HG02973 (cell line): ENCODE measurements around the gene C1R.
"Not testable (repeated sequence)": the region's sequence is repeated elsewhere in the genome, so short reads cannot be mapped to it uniquely, and the experiment has no call there.

Experiments used
- ATAC-seq: cut with Tn5 transposase; IDR thresholded peaks from one replicate; pipeline ENCODE4 v1.9.1; 2021; ENCODE audit warnings: moderate library complexity; ENCODE audit not compliant: unreplicated experiment

C1R gene

DNA sequence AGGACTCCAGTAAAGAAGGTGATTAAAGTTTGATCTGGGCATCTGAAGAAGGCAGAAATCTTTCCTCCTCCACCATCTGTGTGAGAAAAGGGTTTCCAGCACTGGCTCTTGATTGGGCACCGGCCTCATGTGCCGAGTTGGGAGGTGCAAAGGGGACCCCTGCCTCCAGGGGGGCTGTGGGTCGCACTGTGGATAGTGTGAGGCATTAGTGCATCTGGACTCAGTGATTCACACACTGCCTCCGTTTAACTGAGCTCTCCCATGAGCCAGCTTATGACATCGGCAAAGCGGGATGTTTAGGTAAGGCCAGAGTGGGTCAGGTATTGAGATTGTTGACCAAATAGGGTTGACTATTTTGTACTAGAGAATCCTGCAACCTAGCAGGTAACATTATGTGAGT lies 22.9 kb downstream of the C1R start:
- no peak for ATAC-seq

DNA sequence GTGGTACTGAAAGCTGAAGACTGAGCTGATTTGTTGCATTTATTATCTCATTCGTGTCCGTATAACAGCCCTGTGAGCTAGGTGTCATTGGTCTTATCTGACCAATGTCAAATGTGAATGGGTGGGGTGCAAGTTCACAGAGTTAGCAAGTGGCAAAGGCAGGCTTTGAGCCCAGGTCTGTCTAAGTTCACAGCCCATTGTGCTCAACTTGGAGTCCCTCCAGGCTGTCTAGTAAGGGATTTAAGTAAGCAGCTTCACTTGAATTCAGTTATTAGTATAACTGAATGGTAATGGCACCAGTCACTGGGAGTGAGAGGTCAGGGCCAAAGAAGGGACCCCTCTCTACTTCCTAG lies 23.3 kb downstream of the C1R start:
- ATAC-seq: no peak

DNA sequence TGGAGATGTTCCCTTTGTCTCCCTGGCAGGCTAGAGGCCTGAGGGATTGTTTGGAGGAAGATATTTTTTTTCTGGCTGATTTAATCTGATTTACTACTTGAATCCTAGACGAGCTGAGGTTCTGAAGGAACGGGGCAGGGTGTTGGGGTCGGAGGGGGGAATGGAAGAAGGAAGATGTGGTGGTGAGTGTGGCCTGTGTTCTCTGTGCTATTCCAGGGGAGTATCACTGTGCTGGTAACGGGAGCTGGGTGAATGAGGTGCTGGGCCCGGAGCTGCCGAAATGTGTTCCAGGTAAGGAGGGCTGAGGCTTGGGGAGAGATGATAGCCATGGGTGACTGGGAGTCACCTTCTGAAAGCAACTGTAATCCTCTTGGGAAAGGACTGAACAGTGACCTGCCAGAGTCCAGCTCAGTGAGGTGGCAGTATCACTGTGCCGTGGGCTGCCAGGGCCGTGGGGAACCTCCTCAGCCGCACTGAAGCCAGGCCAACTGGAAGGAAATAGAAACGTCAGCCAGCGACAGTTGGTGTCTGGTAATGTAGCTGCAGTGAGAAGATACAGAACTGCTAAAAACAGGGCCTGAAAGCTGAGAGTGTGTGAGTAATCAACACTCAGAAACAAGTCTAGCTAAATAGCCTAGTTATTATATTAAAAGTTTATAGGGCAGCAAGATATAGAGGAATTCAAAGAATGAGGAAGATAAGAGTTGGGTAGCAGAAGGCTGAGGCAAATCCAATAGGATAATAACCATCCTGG lies 23.8 kb downstream of the C1R start:
- no peak for ATAC-seq

DNA sequence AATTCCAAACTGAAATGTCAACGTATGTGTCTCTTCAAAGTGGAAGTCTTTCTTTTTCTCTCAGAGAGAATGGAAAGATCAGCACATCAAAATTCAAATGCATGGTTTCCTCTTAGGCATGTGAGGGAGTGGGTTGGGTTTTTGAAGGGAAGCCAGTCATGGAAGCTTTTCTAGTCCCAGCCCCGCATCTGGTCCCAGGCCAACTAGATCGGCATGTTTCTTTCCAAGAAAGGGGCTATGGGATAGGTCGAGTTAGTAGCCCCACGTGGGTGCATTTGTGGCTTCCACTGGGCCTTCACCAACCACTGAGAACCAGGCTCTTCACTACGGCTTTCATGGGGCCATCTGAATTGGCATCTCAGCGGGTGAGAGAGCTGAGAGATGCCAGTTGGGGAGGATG lies 25.1 kb downstream of the C1R start:
- ATAC-seq: no peak

DNA sequence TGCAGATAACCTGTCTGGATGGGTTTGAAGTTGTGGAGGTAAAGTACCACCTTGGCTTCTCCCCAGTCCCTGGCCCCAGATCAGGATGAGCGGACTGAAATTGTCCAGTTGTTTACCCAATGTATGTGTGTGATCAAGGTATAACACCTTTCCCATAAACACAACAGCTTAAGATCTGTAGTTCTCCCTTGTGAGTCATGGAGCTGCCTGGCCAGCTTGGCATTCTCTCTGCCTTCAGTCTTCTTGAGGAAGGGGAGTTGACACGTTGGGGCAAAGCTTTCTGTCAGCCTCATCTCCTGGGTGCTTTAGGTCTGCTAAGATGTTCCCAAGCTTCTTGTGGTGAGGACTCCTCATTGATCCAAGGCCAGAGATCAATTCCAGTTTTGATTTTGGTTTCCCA lies 25.6 kb downstream of the C1R start:
- no peak for ATAC-seq

DNA sequence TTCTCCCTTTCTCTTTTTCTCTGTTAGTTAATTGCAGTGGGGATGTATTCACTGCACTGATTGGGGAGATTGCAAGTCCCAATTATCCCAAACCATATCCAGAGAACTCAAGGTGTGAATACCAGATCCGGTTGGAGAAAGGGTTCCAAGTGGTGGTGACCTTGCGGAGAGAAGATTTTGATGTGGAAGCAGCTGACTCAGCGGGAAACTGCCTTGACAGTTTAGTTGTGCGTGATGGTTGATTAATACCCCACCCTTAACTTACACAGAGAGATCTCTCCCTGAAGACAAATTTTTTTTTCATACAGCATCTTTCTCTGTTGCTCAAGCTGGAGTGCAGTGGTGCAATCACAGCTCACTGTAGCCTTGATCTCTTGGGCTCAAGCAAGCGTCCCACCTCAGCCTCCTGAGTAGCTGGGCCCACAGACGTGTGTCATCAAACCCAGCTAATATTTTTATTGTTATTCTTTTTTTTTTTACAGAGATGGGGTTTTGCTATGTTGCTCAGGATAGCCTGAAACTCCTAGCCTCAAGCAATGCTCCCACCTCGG lies 27.1 kb downstream of the C1R start:
- ATAC-seq: no peak

DNA sequence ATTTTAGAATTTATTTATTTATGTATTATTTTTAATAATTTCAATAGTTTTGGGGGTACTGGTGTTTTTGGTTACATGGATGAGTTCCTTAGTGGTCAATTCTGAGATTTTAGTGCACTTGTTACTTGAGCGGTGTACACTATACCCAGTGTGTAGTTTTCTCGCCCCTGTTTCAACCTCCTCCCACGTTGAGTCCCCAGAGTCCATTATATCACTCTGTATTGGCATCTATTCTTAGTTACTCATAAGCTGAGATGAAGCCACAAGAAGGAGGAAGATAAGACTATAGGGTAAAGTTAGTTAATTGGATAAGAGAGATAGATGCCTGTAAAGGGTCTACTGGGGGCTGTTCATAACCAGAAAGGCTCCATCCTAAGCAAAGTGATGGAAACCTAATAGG lies 27.7 kb downstream of the C1R start:
- ATAC-seq: no peak

DNA sequence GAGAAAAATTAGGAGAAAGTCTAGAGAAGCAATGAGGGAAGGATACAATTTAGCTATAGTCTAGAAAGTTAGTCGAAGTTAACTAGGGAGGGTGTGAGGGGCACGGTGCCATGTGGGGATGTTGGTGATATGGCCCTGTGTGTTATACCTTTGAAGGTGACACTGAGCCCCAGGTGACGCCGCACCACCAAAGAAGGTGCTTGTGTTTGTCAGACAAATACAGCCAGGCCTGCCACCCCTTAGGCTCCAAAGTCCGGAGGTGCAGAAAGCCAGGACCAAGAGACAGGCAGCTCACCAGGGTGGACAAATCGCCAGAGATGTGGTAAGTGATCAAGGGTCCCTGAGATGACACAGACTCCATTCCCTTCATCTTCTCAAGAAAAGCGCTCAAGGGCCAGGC lies 30.6 kb downstream of the C1R start:
- ATAC-seq: no peak

DNA sequence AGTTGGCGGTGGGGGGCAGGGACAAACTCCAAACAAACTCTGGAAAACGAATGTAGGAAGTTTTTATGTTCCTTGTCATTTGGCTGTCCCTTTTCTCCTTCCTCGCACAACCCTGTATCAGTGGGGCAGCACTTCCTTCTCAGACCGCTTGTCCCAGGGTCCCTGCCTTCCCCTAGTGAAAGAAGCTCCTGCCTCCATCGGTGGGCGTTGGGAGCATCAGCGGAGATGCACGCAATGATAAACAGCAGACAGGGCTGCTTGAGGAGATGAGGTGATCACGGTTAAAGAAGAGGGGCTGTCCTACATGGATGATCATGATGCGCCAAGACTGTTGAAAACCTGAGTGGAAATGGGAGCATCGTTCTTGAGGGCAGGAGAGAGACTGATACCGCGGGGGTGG lies 31.1 kb downstream of the C1R start:
- ATAC-seq: no peak

DNA sequence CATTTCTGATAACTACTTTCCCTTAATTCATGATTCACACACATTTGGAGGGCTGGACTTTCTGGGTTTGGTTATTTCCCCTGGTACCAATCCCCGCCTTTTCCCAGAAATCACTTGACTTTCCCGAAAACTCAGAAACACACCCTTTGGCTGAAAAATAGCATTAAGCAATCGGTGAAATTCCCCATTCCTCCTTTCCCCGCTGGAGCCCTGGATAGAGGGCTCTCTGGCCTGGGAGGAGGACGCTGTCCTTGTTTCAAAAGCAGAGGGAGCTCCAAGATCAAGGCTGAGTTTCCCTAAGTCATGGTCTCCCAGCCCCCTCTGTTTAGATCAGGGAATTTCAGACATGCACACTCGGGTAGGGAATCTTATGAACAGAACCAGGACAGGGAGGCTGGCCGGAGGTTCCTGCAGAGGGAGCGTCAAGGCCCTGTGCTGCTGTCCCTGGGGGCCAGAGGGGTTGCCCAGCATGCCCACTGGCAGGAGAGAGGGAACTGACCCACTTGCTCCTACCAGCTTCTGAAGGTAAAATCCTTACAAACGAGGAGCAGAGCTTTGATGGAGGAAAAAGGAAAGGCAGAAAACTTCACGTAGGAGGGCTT lies 31.8 kb downstream of the C1R start, which contains the start of gene C1S:
Gene C1S, plus strand, starts transcription at position 366 of the 602 bp plus-strand sequence. CDS start 1,195 bp downstream, outside the sequence.
- no peak for ATAC-seq

DNA sequence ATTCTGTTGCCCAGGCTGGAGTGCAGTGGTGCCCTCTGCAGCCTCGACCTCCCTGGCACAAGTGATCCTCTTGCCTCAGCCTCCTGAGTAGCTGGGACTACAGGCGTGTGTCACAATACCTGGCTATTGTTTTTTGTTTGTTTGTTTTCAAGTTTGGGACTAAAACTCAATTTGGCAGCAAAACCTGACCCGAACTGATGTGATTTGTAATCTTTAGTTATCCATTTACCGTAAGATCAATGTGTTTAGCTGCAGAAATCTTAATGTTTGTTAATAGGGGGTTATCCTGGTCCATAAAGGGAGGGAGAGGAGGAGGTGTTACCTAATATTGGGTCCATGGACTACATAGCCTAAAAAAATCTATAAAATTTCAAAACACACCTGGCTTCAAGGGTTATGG lies 32.5 kb downstream of the C1R start:
- no peak for ATAC-seq

DNA sequence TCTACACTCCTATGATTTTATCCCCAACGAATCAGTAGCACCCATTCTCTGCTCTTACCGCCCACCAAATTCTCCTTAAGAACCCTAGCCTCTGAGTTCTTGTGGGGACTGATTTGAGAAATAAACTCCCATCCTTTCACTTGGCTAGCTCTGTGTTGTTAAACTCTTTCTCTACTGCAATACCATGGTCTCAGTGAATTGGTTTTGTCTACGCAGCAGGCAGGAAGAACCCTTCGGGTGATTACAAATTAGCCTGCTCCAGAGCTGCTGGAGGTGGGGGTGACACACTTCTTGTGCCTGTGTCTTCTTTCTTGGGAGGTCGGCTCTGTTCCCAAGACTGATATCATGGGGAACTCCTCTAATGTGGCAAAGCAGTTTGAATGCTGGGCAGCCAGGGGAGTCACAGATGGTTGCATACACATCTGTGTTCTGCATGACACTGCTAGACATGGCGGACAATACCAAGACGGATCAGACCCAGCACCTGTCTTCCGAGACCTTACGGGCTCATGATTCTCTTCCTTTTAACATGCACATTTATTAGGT lies 33.3 kb downstream of the C1R start:
- ATAC-seq: no peak

DNA sequence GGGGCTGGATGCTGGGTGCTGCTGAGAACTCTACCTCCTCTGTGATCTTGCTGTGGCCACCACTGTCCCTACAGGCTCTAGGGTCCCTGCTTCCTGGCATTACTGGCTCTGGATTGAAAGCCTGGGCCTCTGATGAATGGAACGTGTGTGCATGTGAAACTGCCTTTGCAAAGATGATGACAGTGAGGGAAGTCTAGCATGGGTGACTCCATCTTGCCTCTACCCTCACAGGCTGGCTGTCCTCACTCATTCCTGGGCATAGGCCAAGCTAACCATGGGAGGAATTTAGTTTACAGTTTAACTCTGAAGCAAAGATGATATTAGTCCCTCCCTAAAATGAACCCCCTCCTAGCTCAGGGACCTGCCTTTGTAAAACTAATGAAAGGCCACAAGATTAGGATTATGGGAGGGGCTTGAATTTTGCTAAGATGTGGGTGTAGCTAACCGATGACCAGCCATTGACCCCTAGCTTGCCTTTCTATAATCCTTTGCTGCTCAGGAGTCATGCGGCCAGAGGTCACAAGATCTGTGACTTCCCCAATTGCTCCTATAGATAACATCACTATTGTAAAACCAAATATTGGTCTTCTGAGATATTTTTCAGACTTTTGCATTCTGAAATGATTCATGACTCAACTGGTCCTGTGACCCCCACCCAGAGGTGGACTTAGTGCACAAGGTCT lies 33.9 kb downstream of the C1R start:
- ATAC-seq: no peak

DNA sequence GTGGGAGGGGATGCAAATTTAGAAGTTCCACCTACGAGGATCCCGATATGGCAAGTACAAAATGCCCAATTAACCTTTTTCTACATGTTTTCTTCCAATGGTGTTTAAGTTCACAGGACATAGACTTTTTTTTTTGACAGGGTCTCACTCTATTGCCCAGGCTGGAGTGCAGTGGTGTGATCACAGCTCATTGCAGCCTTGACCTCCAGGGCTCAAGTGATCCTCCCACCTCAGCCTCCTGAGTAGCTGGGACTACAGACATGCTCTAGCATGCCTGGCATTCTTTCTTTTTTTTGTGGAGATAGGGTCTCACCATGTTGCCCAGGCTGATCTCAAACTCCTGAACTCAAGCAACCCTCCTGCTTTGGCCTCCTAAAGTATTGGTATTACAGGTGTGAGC lies 36.5 kb downstream of the C1R start:
- ATAC-seq: not testable (repeated sequence)

DNA sequence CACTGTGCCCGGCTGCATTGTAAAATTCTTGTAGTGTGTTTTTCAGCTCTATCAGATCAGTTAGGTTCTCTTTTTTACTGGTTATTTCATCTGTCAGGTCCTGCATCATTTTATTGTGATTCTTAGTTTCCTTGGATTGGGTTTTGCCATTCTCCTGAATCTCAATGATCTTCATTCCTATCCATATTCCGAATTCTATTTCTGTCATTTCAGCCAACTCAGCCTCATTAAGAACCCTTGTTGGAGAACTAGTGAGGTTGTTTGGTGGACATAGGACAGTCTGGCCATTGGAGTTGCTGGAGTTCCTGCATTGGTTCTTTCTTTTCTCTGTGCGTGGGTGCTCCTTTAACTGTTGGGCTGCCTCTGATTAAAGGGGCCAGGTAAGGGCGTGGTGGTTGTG lies 37.3 kb downstream of the C1R start:
- ATAC-seq: no peak

DNA sequence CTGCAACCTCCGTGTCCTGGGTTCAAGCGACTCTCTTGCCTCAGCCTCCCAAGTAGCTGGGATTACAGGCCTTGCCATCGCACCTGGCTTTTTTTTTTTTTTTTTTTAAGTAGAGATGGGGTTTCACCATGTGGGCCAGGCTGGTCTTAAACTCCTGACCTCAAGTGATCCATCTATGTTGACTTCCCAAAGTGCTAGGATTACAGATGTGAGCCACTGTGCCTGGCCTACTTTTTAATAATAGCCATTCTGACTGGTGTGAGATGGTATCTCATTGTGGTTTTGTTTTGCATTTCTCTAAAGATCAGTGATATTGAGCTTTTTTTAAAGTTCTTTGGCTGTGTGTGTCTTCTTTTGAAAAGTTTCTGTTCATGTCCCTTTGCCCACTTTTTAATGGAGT lies 42.3 kb downstream of the C1R start:
- not testable (repeated sequence) for ATAC-seq

DNA sequence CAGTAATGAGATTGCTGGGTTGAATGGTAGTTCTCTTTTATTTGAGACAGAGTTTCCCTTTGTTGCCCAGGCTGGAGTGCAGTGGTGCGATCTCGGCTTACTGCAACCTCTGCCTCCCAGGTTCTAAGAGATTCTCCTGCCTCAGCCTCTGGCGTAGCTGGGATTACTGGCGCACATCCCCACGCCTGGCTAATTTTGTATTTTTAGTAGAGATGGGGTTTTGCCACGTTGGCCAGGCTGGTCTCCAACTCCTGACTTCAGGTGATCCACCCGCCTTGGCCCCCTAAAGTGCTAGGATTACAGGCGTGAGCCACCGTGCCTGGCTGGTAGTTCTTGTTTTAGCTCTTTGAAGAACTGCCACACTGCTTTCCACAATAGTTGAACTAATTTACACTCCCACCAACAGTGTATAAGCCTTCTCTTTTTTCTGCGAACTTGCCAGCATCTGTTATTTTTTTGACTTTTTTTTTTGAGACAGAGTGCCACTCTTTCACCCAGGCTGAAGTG lies 42.7 kb downstream of the C1R start:
- ATAC-seq: not testable (repeated sequence)

DNA sequence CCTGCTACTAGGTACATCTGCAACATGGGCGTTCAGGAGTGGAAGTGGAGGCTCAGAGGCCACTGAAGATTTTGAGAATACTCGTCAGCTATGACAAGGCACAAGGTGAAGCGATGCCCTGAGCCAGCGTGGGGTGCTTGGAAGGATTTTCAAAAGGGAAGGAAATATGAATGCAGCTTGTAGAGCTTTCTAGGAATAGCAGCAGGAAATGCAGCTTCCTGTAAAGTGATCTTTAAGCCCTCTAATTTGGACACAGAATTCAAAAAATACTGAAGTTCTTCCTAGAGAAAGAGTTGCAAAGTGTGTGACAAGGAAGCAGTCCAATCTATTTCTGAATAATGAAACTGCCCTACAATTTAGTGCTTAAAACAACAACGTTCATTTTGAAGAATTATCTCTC lies 44.9 kb downstream of the C1R start:
- ATAC-seq: no peak

DNA sequence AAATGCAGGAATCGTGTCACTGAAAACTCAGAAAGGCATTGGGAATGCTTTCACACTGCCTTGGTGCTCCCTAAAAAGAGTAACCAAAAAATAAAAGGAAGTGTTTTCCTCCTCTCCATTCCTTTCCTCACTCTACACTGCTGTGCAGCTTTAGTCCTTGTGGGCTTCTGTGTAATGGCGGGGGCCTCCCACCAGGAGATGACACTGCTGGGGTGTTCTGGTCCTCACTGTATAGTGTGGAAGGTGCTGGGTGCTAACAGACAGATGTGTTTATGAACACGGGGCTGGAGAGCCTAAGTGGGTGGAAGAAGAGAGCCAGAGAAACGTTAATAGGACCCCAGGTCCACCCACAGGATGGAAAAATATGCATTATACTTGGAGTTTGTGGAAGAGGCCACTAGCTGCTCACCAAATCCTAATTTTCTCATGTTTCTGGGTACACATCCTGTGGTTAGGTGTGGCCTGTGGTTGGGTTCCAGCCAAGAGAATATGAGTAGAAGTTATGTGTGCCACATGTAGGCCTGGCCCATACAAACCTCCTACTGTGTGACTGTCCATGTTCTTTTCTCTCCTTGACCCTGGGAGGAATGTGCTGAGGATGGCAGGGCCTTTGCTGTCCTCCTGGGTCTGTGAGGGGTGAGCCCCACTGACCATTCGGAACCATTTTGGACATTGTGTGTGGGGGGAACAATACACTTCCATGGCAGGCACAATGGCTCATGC lies 45.7 kb downstream of the C1R start:
- no peak for ATAC-seq

DNA sequence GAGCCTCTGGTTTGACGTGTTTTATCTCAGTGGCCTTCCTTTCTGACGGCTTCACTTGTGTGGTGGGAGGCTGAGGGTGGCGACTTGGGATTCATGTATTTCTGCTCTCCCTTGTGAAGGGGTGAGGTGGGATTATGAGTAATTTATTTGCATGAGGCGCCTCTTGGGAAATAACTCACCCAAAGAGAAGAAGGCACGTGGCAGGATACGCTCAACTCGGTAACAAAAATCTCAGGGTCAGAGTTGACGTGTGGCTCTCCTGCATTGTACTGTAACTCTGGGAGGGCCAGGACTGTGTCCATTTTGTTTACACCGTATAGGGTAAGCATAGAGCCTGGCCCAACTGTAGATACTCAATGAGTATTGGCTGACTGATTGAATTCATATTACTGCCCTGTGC lies 46.3 kb downstream of the C1R start:
- no peak for ATAC-seq

DNA sequence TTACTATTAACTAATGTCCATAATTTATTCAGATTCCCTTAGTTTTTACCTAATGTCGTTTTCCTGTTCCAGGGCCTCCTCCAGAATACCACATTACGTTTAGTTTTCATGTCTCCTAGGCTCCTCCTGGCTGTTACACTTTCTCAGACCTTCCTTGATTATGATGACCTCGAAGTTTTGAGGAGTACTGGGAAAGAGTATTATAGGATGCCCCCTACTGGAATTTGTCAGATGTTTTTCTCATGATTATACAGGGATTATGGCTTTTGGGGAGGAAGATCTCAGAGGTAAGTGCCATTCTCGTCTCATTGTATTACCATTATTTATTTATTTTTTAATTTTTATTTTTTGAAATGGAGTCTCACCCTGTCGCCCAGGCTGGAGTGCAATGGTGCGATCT lies 49.4 kb downstream of the C1R start:
- ATAC-seq: no peak
